ENCODE data around the gene RUFY3. TPM values are rescaled to one million over a fixed set of nuclear protein-coding genes. Genes with fewer than 3 reads are reported as not detected.

Gene RUFY3
- total and polyA plus RNA-seq, 2 of the 13 experiments (the other 11 are each of a cell fraction or from before 2014, with no cell fraction given), result 17.9 to 25.3 TPM

GRCh38 chr4:70831293-70831692 lies 109.5 kb downstream of the RUFY3 start (continued):
- TF ChIP-seq AHDC1 (CRISPR knock-in tag; IDR thresholded peaks at IDR 0.05; ENCODE audit: borderline replicate concordance), result no peak
- TF ChIP-seq ZNF280D (CRISPR knock-in tag; IDR thresholded peaks at IDR 0.05), result no peak

GRCh38 chr4:70833675-70834074 lies 111.9 kb downstream of the RUFY3 start:
- ATAC-seq, result no peak
- TF ChIP-seq SAFB2 (CRISPR knock-in tag; IDR thresholded peaks at IDR 0.05; ENCODE audit: borderline replicate concordance, low read depth) (no peak), ZNF567 (CRISPR knock-in tag; IDR thresholded peaks at IDR 0.05; ENCODE audit: borderline replicate concordance) (no peak), ZNF704 (CRISPR knock-in tag; IDR thresholded peaks at IDR 0.05; ENCODE audit: borderline replicate concordance) (no peak), ATF7-NPFF (CRISPR knock-in tag; IDR thresholded peaks at IDR 0.05; ENCODE audit: low read depth) (no peak), ZNF672 (CRISPR knock-in tag; IDR thresholded peaks at IDR 0.05) (no peak), ZC3H13 (CRISPR knock-in tag; IDR thresholded peaks at IDR 0.05) (no peak), UBTF (CRISPR knock-in tag; IDR thresholded peaks at IDR 0.05) (no peak)

More at GRCh38 chr4:70833675-70834074, 111.9 kb downstream of the RUFY3 start:
- H3K4me2 ChIP-seq (ENCODE audit: low read depth, low read length), result no peak overlapping the region
- no peak overlapping the region for H3K9ac ChIP-seq (ENCODE audit: insufficient read depth, low read depth, low read length)
- POLR2A ChIA-PET, result no interaction called here
- no peak overlapping the region for H3K27ac ChIP-seq (ENCODE audit: extremely low read length, insufficient read depth, low read length)
- peaks cover 9 to 50% of the 10 kb centered on the region in 2 experiments for H3K36me3 ChIP-seq (replicated peaks in 1 of 2; ENCODE audit: control insufficient read depth in 1 of 2, insufficient read depth in 2 of 2, low read length in 2 of 2)
- H2AFZ ChIP-seq (ENCODE audit: low read length), result no peak overlapping the region
- H3K4me1 ChIP-seq (ENCODE audit: insufficient read depth, low read length), result peaks cover 18% of the 10 kb centered on the region
- intact Hi-C loops (cut with micrococcal nuclease; ENCODE audit: unreplicated experiment) (no loop called here), in situ Hi-C loops (cut with HindIII; ENCODE audit: extremely low pct_ligation_motif_present, low pct_unique_long_range_greater_than_20kb) (no loop called here)
- H3K27me3 ChIP-seq (ENCODE audit: control insufficient read depth in 1 of 2, insufficient read depth in 2 of 2, low read length in 2 of 2), result no peaks in the 10 kb centered on the region
- H3K9me3 ChIP-seq (ENCODE audit: low read length), result no peaks in the 10 kb centered on the region
- peaks cover 24% of the 10 kb centered on the region for H4K20me1 ChIP-seq (ENCODE audit: insufficient read depth, low read length)
- FAIRE-seq (no peak), DNase-seq (ENCODE audit: low spot score) (no peak)
- WGBS (ENCODE audit: low lambda C conversion rate), result 96% methylated on average over 1 of the region's 1 CpG
- peaks cover 34% of the 10 kb centered on the region for H3K79me2 ChIP-seq (ENCODE audit: insufficient read depth, low read length)
- CTCF ChIA-PET (ENCODE audit: low intra/inter-chr PET ratio, low total read pairs), result no interaction called here
- H3K4me3 ChIP-seq (replicated peaks in 1 of 3; ENCODE audit: insufficient read depth in 1 of 3, low read depth in 2 of 3, low read length in 3 of 3), result no peak overlapping the region
- BruUV-seq (replicated peaks), result no TSS peak
